Measurements from ENCODE around the gene HCN3. TPM values are rescaled to one million over a fixed set of nuclear protein-coding genes. Genes with fewer than 3 reads are reported as not detected.

HCN3 gene
- total and polyA plus RNA-seq, 2 of the 13 experiments (the other 11 are each of a cell fraction or from before 2014, with no cell fraction given) = 2.4 to 10.2 TPM

GRCh38 chr1:155286544-155286943 lies 9.3 kb downstream of the HCN3 start:
- Histone ChIP-seq H3K9me3 (ENCODE audit: low read length) (no peaks in the 10 kb centered on the region), H3K27ac (ENCODE audit: extremely low read length, insufficient read depth, low read length) (peak overlapping the region; percentile 73), H3K4me2 (ENCODE audit: low read depth, low read length) (peak overlapping the region; percentile 62), H3K27me3 (ENCODE audit: control insufficient read depth in 1 of 2, insufficient read depth in 2 of 2, low read length in 2 of 2) (no peaks in the 10 kb centered on the region), H3K36me3 (replicated peaks in 1 of 2; ENCODE audit: control insufficient read depth in 1 of 2, insufficient read depth in 2 of 2, low read length in 2 of 2) (peaks cover 0 to 2% of the 10 kb centered on the region in 2 experiments; a peak in 1 of 5 replicates), H3K9ac (ENCODE audit: insufficient read depth, low read depth, low read length) (no peak overlapping the region), H2AFZ (ENCODE audit: low read length) (no peak overlapping the region), H3K4me1 (ENCODE audit: insufficient read depth, low read length) (peaks cover 40% of the 10 kb centered on the region), H4K20me1 (ENCODE audit: insufficient read depth, low read length) (no peaks in the 10 kb centered on the region), H3K79me2 (ENCODE audit: insufficient read depth, low read length) (no peaks in the 10 kb centered on the region), H3K4me3 (replicated peaks in 1 of 3; ENCODE audit: insufficient read depth in 1 of 3, low read depth in 2 of 3, low read length in 3 of 3) (peak overlapping the region in 1 of 3 experiments; percentile 12; a peak in 1 of 6 replicates)
- in situ Hi-C loops (cut with HindIII; ENCODE audit: extremely low pct_ligation_motif_present, low pct_unique_long_range_greater_than_20kb) (no loop called here), intact Hi-C loops (cut with micrococcal nuclease; ENCODE audit: unreplicated experiment) (no loop called here)
- ChIA-PET POLR2A (interaction anchor here (1.0 to 2.3 kb wide), 6 partner anchors 14 to 37 kb away, joined by 3 to 21 read pairs (median 10); partner anchors contain the start of genes CLK2, FDPS, PKLR and SCAMP3), CTCF (ENCODE audit: low intra/inter-chr PET ratio, low total read pairs) (no interaction called here)
- peak; percentile 61 for ATAC-seq
- peak; percentile 81 for FAIRE-seq
- no TSS peak for BruUV-seq (replicated peaks)
- peak; percentile 62 for DNase-seq (ENCODE audit: low spot score)
- WGBS (ENCODE audit: low lambda C conversion rate) = 24% methylated on average over 1 of the region's 2 CpGs
- TF ChIP-seq SAP130 (CRISPR knock-in tag; IDR thresholded peaks at IDR 0.05; ENCODE audit: low read depth) = peak; percentile 48
- peak in 1 of 2 experiments; percentile 59; a peak in 2 of 4 replicates for TF ChIP-seq EP300 (IDR thresholded peaks at IDR 0.05; ENCODE audit: low read depth in 2 of 2, low read length in 2 of 2)
- TF ChIP-seq EP300 (CRISPR knock-in tag; IDR thresholded peaks at IDR 0.05; ENCODE audit: borderline replicate concordance) = no peak
- TF ChIP-seq POLR2AphosphoS5 (IDR thresholded peaks at IDR 0.05; ENCODE audit: low read depth, low read length) = 0 out of 2 replicates have a peak, but pooled peaks have one; percentile 16
- TF ChIP-seq ZSCAN21 (CRISPR knock-in tag; IDR thresholded peaks at IDR 0.05; ENCODE audit: borderline replicate concordance) = no peak
- no peak for TF ChIP-seq TIGD3 (CRISPR knock-in tag; IDR thresholded peaks at IDR 0.05; ENCODE audit: borderline replicate concordance)
- no peak for TF ChIP-seq MAZ (IDR thresholded peaks at IDR 0.05; ENCODE audit: borderline replicate concordance, low read depth, low read length)
- TF ChIP-seq MAZ (CRISPR knock-in tag; IDR thresholded peaks at IDR 0.05; ENCODE audit: low read depth) = 0 out of 2 replicates have a peak, but pooled peaks have one; percentile 57
- peak; percentile 41; the same call in 1 of the 2 replicates for TF ChIP-seq MED1 (CRISPR knock-in tag; IDR thresholded peaks at IDR 0.05)
- no peak for TF ChIP-seq PBX2 (CRISPR knock-in tag; IDR thresholded peaks at IDR 0.05)
- no peak for TF ChIP-seq LCORL (IDR thresholded peaks at IDR 0.05)
- peak; percentile 71 for TF ChIP-seq LCORL (CRISPR knock-in tag; IDR thresholded peaks at IDR 0.05)
- 0 out of 2 replicates have a peak, but pooled peaks have one; percentile 24 for TF ChIP-seq TBX2 (CRISPR knock-in tag; IDR thresholded peaks at IDR 0.05; ENCODE audit: borderline replicate concordance)
- TF ChIP-seq ZFP36L2 (CRISPR knock-in tag; IDR thresholded peaks at IDR 0.05) = no peak
- TF ChIP-seq SP5 (CRISPR knock-in tag; IDR thresholded peaks at IDR 0.05; ENCODE audit: borderline replicate concordance, low read depth) = 0 out of 2 replicates have a peak, but pooled peaks have one; percentile 36
- TF ChIP-seq HNF4A (CRISPR knock-in tag; IDR thresholded peaks at IDR 0.05) = peak; percentile 87
- peak; percentile 50; the same call in 1 of the 2 replicates for TF ChIP-seq THAP11 (CRISPR knock-in tag; IDR thresholded peaks at IDR 0.05)
- peak; percentile 49 for TF ChIP-seq FOXA3 (CRISPR knock-in tag; IDR thresholded peaks at IDR 0.05)
- TF ChIP-seq HDAC1 (CRISPR knock-in tag; IDR thresholded peaks at IDR 0.05) = peak; percentile 61; the same call in 1 of the 2 replicates
- no peak for TF ChIP-seq TERF1 (CRISPR knock-in tag; IDR thresholded peaks at IDR 0.05)
- peak; percentile 94 for TF ChIP-seq PATZ1 (CRISPR knock-in tag; IDR thresholded peaks at IDR 0.05)
